Psoas muscle (tissue), 8 donors: Measurements from ENCODE around the gene DLK1. TPM values are rescaled to one million over a fixed set of nuclear protein-coding genes. Genes with fewer than 3 reads are reported as not detected.

Experiments used
- ATAC-seq, 4 donors: fragments of 200-7000 bp; cut with Tn5 transposase; one replicate each; pipeline ENCODE4 v1.9.1; 2020; ENCODE audit warnings: moderate library complexity in 3 of 4, mild to moderate bottlenecking in 2 of 4
- DNase-seq, 2 donors: peaks; one replicate each; pipeline ENCODE4 v3.0.0-alpha.2; 2020
- H3K27ac ChIP-seq: fragments of 200-600 bp; one replicate; pipeline ENCODE4 v1.8.0; 2022
- H3K27me3 ChIP-seq, 3 donors: fragments of 200-600 bp in 1 of 3; one replicate each; pipeline versions ENCODE4 v1.6.1 to v1.8.0; 2013 to 2022; ENCODE audit warnings: low read length in 2 of 3, mild to moderate bottlenecking in 2 of 3, moderate library complexity in 1 of 3; ENCODE audit not compliant: insufficient read depth in 3 of 3
- H3K36me3 ChIP-seq, 2 donors: fragments of 200-600 bp in 1 of 2; one replicate each; pipeline versions ENCODE4 v1.6.1 to v1.8.0; 2013 to 2022; ENCODE audit warnings: low read depth in 1 of 2, mild to moderate bottlenecking in 1 of 2, moderate library complexity in 1 of 2; ENCODE audit not compliant: insufficient read depth in 1 of 2
- H3K4me1 ChIP-seq: fragments of 200-600 bp; one replicate; pipeline ENCODE4 v1.8.0; 2022
- H3K4me3 ChIP-seq: fragments of 200-600 bp; one replicate; pipeline ENCODE4 v1.8.0; 2022; ENCODE audit warnings: mild to moderate bottlenecking
- H3K9me3 ChIP-seq: fragments of 200-600 bp; one replicate; pipeline ENCODE4 v1.8.0; 2022
- CTCF ChIP-seq: fragments of 200-600 bp; IDR thresholded peaks from one replicate; pipeline ENCODE4 v1.8.0; 2022; ENCODE audit warnings: antibody characterized with exemption
- WGBS, 3 donors: extraction: QIAGEN DNeasy Blood & Tissue Kit; methylation state at CpG; one replicate each; pipeline versions ENCODE4 v1.1.6 to v1.1.7; 2013; 5-methylcytosine and 5-hydroxymethylcytosine counted together
- intact Hi-C, 2 donors: fragments of 100-400 bp; cut with DNase I; formaldehyde crosslinking; loops; one replicate each; pipeline versions ENCODE4 v1.11.0 to v1.14.2; 2022
- polyA plus RNA-seq, 3 donors: library from polyadenylated mRNA; stranded (reverse); fragments of 200-250 nt; gene quantifications; one replicate each; pipeline ENCODE4 v1.2.3, GENCODE V29; 2013
- total RNA-seq, 4 donors: library from RNA; stranded (reverse); fragmentation: NEBNext Ultra II Directional in 2 of 4; extraction: Animal tissue kit (Norgen Biotek cat#: 25700) in 2 of 4; gene quantifications; one replicate each; pipeline versions ENCODE4 v1.2.1 to v1.2.4, GENCODE V29; 2021 to 2023
- donor health status: healthy with polysubstance abuse.
- donor health status: DM: no; HTN: no; CAD: no; lungs with moderate emphysema.
- donor health status: Bipolar disorder and iron deficiency.
- donor health status: healthy.
- donor health status: DM: yes; HTN: yes; CAD: no.
- donor health status: DM: no; HTN: no; CAD: no.
- donor health status: DM: no; HTN: no; CAD: no.
- donor health status: DM: yes; HTN: yes; CAD: no.

Gene DLK1
- total and polyA plus RNA-seq, 7 donors: 2.6 to 39.9 (median 12.1) TPM

DNA sequence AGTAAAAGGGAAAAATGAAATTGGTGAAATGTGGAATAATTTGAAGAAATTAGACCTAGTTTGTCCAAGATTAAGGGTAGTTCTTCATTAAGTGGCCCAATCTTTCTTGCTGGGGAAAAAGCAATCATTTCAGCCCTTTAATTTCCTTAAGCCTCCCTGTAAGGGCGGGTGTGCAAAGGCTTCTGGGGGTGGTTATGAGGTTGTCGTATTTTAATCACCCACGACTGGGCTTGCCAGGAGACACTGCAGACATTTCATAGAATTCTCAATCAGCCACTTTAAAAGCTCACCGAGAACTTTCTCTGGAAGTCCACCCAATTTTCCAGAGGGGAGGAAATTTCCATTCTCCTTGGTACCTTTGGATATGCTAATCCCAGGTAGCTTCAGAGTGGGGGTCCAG lies 43.4 kb downstream of the DLK1 start:
- intact Hi-C loops: no loop called here
- Histone ChIP-seq H3K36me3 (no peaks in the 10 kb centered on the region), H3K4me3 (no peak overlapping the region), H3K27ac (no peak overlapping the region), H3K9me3 (no peaks in the 10 kb centered on the region), H3K27me3 (peaks cover 0 to 37% (median 10%) of the 10 kb centered on the region in 3 donors), H3K4me1 (no peaks in the 10 kb centered on the region)
- 88 to 93% (median 91%) methylated on average over 4 of the region's 4 CpGs for WGBS, 3 donors
- no peak for DNase-seq
- no peak for TF ChIP-seq CTCF
- ATAC-seq: no peak

DNA sequence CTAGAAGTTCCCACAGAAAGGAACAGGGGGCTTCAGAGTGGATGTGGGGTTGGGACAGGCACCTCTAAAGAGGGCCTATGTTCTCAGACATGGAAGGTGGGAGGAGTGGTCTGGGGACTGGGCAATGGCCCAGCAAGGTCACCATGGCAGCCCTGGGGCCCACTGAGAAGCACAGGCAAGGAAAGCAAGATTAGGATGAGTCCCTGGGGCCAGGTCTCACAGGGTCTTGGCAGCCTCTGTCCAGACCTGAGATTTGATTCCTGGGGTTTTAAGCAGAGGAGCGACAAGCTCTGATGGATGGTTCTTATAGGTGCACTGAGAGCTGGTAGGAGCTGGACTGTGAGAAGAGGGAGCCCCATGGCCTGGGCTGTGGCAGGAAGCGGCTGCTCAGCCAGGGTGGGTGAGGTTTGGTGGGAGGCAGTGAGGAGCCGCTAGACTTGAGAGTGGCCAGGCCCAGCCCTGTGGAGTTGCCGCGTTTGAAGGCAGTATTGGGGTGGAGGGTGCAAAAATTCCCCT lies 44.0 kb downstream of the DLK1 start:
- intact Hi-C loops: no loop called here
- H3K36me3 ChIP-seq: no peaks in the 10 kb centered on the region

DNA sequence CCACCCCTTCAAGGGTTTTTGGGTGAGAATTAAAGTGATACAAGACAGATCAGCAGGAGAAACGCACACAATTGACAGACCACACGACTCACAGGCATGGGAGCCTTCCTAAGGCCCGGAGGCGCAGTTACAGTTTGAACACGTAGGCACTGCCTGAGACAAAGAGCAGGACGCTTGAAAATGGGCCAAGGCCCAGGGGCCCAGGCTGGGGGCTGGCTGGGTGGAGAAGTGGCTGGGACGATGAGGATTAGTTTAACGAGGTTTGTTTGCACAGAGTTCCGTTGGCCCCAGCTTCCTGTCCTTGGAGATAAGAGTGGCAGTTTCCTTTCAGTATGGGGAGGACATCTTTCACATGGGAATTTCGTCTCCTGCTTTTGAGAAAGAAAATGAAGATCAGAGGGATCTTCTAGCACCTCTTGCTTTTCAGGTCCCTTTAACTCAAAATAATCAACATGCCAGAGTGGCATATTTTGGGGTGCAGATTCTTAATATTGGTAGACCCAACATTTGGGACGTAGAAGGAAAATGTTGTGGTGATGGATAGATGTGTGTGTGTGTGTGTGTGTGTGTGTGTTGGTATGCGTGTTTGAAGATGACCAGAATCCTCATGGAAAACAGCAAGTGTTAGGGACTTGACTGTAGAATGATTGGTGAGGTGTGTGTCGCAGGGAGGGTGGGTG lies 44.6 kb downstream of the DLK1 start:
- ATAC-seq (no peak), DNase-seq (peak in 1 of 2 donors; percentile 15)
- no peaks in the 10 kb centered on the region for H3K4me1 ChIP-seq
- 83 to 86% (median 83%) methylated on average over 13 of the region's 13 CpGs for WGBS, 3 donors
- H3K9me3 ChIP-seq: no peaks in the 10 kb centered on the region
- peaks cover 0 to 28% (median 10%) of the 10 kb centered on the region in 3 donors for H3K27me3 ChIP-seq
- H3K4me3 ChIP-seq: no peak overlapping the region
- TF ChIP-seq CTCF: no peak
- intact Hi-C loops: no loop called here
- no peaks in the 10 kb centered on the region for H3K36me3 ChIP-seq
- H3K27ac ChIP-seq: no peak overlapping the region

More for the DNA sequence above, 44.0 kb downstream of the DLK1 start:
- no peaks in the 10 kb centered on the region for H3K9me3 ChIP-seq
- no peak overlapping the region for H3K27ac ChIP-seq
- H3K4me3 ChIP-seq: no peak overlapping the region
- ATAC-seq (no peak), DNase-seq (peak in 1 of 2 donors; percentile 7)
- WGBS, 3 donors: 96 to 97% (median 97%) methylated on average over 5 of the region's 5 CpGs
- H3K4me1 ChIP-seq: no peaks in the 10 kb centered on the region
- TF ChIP-seq CTCF: no peak
- H3K27me3 ChIP-seq: peaks cover 0 to 33% (median 10%) of the 10 kb centered on the region in 3 donors

GRCh38 chr14:100772607-100773165 lies 46.0 kb downstream of the DLK1 start:
- Histone ChIP-seq H3K4me1 (peaks cover 4% of the 10 kb centered on the region), H3K27ac (no peak overlapping the region), H3K9me3 (no peaks in the 10 kb centered on the region), H3K36me3 (no peaks in the 10 kb centered on the region), H3K4me3 (no peak overlapping the region), H3K27me3 (peaks cover 0 to 25% (median 10%) of the 10 kb centered on the region in 3 donors)
- DNase-seq (peak in 1 of 2 donors; percentile 34), ATAC-seq (no peak)
- 82 to 94% (median 82%) methylated on average over 7 to 9 of the region's 9 CpGs for WGBS, 3 donors
- intact Hi-C loops: no loop called here
- no peak for TF ChIP-seq CTCF
